ENCODE data around the gene KIF23. TPM values are rescaled to one million over a fixed set of nuclear protein-coding genes. Genes with fewer than 3 reads are reported as not detected.

Gene KIF23
- polyA plus RNA-seq, 1 donor (not counting 4 experiments of a cell fraction or from before 2014, with no cell fraction given), result 28.8 TPM

DNA sequence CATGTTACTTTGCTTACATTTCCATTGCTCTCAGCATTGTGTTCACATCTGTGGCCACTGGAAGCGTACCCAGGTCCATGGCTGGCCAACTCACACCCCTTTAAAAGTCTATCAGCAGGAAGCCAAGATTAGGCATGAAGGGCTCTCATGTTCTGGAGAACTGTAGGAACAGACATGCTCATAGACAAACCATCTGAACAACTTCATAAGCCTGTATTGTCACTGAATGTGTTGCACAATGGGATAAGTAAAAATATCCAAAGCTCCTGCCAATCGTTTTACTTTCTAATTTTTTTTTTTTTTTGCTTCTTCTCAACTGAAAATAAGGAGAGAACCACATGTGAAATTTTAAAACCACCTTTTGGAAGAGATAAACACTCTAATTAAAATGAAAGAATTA, 44.9 kb downstream of the KIF23 start:
- dilution Hi-C loops (cut with MboI; ENCODE audit: extremely low pct_ligation_motif_present, low sequenced_read_pairs), result no loop called here
- H3K9me3 ChIP-seq (ENCODE audit: control insufficient read depth, low read depth, low read length), result no peaks in the 10 kb centered on the region

DNA sequence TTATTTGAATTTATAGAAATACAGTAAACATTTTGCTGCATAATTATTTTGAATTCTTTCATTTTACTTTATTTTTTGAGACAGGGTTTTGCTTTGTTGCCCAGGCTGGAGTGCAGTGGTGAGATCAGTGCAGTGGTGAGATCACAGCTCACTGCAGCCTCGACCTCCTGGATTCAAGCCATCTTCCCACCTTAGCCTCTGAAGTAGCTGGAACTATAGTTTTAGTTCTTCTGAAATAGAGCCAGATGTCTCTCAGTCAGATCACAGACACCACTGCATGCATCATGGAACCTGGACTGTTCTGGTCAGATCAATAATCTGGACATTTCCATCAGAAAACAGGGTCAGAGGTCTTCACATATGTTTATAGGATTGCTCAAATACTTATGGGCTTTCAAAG, 46.3 kb downstream of the KIF23 start:
- FAIRE-seq, result no peak
- DNase-seq (ENCODE audit: low read depth, low spot score), result no peak
- no peak overlapping the region for H2AFZ ChIP-seq (ENCODE audit: control insufficient read depth, low read length)
- peaks cover 3% of the 10 kb centered on the region for H3K9me1 ChIP-seq (ENCODE audit: control insufficient read depth, extremely low read depth, insufficient read depth, low read length)
- H3K79me2 ChIP-seq (ENCODE audit: control insufficient read depth, insufficient read depth, low read length), result peaks cover 3% of the 10 kb centered on the region
- no peak overlapping the region for H3K27ac ChIP-seq (ENCODE audit: control insufficient read depth, insufficient read depth, low read length)
- H3K4me2 ChIP-seq (ENCODE audit: control insufficient read depth, extremely low read depth, insufficient read depth, low read depth, low read length), result no peak overlapping the region
- H3K9me3 ChIP-seq (ENCODE audit: control insufficient read depth, low read depth, low read length), result no peaks in the 10 kb centered on the region
- peaks cover 20% of the 10 kb centered on the region for H3K4me1 ChIP-seq (ENCODE audit: control insufficient read depth, extremely low read depth, insufficient read depth, low read length)
- H4K20me1 ChIP-seq (ENCODE audit: control insufficient read depth, extremely low read depth, insufficient read depth, low read length), result peaks cover 10% of the 10 kb centered on the region
- no peaks in the 10 kb centered on the region for H3K27me3 ChIP-seq (ENCODE audit: control insufficient read depth, extremely low read depth, insufficient read depth, low read length)
- dilution Hi-C loops (cut with MboI; ENCODE audit: extremely low pct_ligation_motif_present, low sequenced_read_pairs), result no loop called here
- H3K9ac ChIP-seq (ENCODE audit: control insufficient read depth, extremely low read depth, insufficient read depth, low read length), result no peak overlapping the region
- H3K36me3 ChIP-seq (ENCODE audit: control insufficient read depth in 2 of 2, extremely low read depth in 1 of 2, insufficient read depth in 2 of 2, low read length in 2 of 2), result peaks cover 7 to 20% of the 10 kb centered on the region in 2 experiments
- TF ChIP-seq, protein P1, sequence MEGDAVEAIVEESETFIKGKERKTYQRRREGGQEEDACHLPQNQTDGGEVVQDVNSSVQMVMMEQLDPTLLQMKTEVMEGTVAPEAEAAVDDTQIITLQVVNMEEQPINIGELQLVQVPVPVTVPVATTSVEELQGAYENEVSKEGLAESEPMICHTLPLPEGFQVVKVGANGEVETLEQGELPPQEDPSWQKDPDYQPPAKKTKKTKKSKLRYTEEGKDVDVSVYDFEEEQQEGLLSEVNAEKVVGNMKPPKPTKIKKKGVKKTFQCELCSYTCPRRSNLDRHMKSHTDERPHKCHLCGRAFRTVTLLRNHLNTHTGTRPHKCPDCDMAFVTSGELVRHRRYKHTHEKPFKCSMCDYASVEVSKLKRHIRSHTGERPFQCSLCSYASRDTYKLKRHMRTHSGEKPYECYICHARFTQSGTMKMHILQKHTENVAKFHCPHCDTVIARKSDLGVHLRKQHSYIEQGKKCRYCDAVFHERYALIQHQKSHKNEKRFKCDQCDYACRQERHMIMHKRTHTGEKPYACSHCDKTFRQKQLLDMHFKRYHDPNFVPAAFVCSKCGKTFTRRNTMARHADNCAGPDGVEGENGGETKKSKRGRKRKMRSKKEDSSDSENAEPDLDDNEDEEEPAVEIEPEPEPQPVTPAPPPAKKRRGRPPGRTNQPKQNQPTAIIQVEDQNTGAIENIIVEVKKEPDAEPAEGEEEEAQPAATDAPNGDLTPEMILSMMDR (optimal IDR thresholded peaks at IDR 0.05 in 1 of 3, IDR thresholded peaks at IDR 0.05 in 1 of 3, conservative IDR thresholded peaks at IDR 0.05 in 1 of 3; ENCODE audit: extremely low read depth in 1 of 3, insufficient read depth in 2 of 3, low read length in 3 of 3), result no peak
- TF ChIP-seq EZH2 (IDR thresholded peaks at IDR 0.05; ENCODE audit: low read length), result no peak
- H3K4me3 ChIP-seq (ENCODE audit: control insufficient read depth in 2 of 3, extremely low read depth in 1 of 3, insufficient read depth in 2 of 3, low read depth in 1 of 3, low read length in 3 of 3), result no peak overlapping the region

More for the DNA sequence above, 44.9 kb downstream of the KIF23 start:
- no peak for DNase-seq (ENCODE audit: low read depth, low spot score)
- H3K4me3 ChIP-seq (ENCODE audit: control insufficient read depth in 2 of 3, extremely low read depth in 1 of 3, insufficient read depth in 2 of 3, low read depth in 1 of 3, low read length in 3 of 3), result no peak overlapping the region
- no peaks in the 10 kb centered on the region for H3K27me3 ChIP-seq (ENCODE audit: control insufficient read depth, extremely low read depth, insufficient read depth, low read length)
- no peak overlapping the region for H3K9ac ChIP-seq (ENCODE audit: control insufficient read depth, extremely low read depth, insufficient read depth, low read length)
- H3K36me3 ChIP-seq (ENCODE audit: control insufficient read depth in 2 of 2, extremely low read depth in 1 of 2, insufficient read depth in 2 of 2, low read length in 2 of 2), result peaks cover 14 to 33% of the 10 kb centered on the region in 2 experiments
- peaks cover 31% of the 10 kb centered on the region for H3K4me1 ChIP-seq (ENCODE audit: control insufficient read depth, extremely low read depth, insufficient read depth, low read length)
- TF ChIP-seq EZH2 (IDR thresholded peaks at IDR 0.05; ENCODE audit: low read length), result no peak
- TF ChIP-seq, protein P1 (optimal IDR thresholded peaks at IDR 0.05 in 1 of 3, IDR thresholded peaks at IDR 0.05 in 1 of 3, conservative IDR thresholded peaks at IDR 0.05 in 1 of 3; ENCODE audit: extremely low read depth in 1 of 3, insufficient read depth in 2 of 3, low read length in 3 of 3), result no peak
- peaks cover 9% of the 10 kb centered on the region for H3K9me1 ChIP-seq (ENCODE audit: control insufficient read depth, extremely low read depth, insufficient read depth, low read length)
- peaks cover 23% of the 10 kb centered on the region for H4K20me1 ChIP-seq (ENCODE audit: control insufficient read depth, extremely low read depth, insufficient read depth, low read length)
- no peak for FAIRE-seq
- no peak overlapping the region for H2AFZ ChIP-seq (ENCODE audit: control insufficient read depth, low read length)
- H3K4me2 ChIP-seq (ENCODE audit: control insufficient read depth, extremely low read depth, insufficient read depth, low read depth, low read length), result no peak overlapping the region
- no peak overlapping the region for H3K27ac ChIP-seq (ENCODE audit: control insufficient read depth, insufficient read depth, low read length)
- H3K79me2 ChIP-seq (ENCODE audit: control insufficient read depth, insufficient read depth, low read length), result peaks cover 15% of the 10 kb centered on the region
